GM12874 (cell line): ENCODE measurements around the gene LEKR1.

Source experiments
- TF ChIP-seq, protein P1 (sequence below): IDR thresholded peaks from 2 replicates; pipeline ENCODE4 v1.5.1; 2011; ENCODE audit warnings: low read depth, mild to moderate bottlenecking, control low read depth, low read length, moderate library complexity; ENCODE audit not compliant: insufficient read depth

The LEKR1 gene

DNA sequence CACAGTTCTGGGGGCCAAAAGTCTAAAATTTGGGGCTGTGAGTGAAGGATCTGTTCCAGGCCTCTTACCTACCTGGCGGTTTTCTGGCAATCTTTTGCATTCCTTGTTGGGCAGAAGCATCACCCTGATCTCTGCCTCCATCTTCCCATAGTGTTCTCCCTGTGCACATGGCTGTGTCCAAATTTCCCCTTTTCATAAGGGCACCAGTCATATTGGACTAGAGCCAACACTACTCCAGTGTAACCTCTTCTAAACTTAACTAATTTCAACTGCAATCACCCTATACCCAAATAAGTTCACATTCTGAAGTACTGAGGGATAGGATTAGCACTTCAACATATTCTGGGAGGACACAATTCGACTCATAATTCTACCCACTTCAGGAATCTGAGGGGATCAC, 248.8 kb downstream of the LEKR1 start:
- TF ChIP-seq, protein P1, sequence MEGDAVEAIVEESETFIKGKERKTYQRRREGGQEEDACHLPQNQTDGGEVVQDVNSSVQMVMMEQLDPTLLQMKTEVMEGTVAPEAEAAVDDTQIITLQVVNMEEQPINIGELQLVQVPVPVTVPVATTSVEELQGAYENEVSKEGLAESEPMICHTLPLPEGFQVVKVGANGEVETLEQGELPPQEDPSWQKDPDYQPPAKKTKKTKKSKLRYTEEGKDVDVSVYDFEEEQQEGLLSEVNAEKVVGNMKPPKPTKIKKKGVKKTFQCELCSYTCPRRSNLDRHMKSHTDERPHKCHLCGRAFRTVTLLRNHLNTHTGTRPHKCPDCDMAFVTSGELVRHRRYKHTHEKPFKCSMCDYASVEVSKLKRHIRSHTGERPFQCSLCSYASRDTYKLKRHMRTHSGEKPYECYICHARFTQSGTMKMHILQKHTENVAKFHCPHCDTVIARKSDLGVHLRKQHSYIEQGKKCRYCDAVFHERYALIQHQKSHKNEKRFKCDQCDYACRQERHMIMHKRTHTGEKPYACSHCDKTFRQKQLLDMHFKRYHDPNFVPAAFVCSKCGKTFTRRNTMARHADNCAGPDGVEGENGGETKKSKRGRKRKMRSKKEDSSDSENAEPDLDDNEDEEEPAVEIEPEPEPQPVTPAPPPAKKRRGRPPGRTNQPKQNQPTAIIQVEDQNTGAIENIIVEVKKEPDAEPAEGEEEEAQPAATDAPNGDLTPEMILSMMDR = no peak

DNA sequence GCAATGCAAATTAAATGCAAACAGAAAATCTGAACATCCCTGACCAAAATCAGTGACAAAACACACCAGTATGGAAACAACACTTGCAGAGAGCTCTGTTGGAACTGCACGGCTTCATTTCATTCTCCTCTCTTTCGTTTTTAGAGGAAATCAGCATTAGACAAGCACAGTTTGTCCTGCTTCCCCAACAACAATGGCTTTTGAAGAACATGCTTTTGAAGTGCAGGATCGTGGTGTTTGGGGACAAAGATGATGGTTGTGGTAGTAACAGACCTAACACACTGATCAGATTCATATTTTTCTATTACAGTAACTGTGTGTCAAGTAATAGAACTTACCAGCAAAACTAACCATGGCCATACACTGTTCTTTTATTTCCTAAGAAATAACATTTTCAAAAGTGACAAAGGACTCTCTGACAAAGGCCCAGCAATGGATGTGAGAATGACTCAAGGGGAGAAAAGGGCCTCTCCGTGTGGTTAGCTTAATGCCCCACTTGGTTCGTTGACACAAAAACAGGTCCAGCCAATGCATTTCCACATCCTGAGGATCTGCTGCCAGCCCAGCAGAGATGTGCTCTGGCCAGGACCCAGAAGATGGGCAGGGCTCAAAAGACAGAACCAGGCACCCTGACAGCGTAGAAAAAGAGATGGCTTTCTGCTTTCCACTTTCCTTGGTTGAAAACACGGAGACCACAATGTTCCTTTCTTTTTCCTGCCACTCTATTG, 249.7 kb downstream of the LEKR1 start:
- TF ChIP-seq, protein P1 = no peak

DNA sequence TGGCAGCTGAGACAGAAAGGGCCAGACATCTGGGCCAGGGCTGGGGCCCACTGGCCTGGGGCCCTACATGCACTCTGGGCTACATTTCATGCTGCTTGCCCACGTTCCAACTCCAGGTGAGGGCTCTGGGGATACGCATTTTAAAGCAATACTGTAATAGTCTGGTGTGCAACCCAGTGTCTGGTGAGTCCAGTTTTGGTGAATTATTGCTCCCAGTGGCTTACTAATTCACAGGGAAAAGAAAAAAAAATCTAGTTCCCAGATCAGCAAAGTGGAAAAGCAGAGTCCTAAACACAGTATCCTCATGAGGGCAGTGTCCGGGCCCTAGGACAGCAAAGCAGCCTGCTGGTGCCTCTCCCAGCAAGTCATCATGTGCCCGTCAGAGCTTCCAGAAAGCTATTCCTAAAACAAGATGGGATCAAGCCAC, 251.4 kb downstream of the LEKR1 start:
- TF ChIP-seq, protein P1 = no peak

DNA sequence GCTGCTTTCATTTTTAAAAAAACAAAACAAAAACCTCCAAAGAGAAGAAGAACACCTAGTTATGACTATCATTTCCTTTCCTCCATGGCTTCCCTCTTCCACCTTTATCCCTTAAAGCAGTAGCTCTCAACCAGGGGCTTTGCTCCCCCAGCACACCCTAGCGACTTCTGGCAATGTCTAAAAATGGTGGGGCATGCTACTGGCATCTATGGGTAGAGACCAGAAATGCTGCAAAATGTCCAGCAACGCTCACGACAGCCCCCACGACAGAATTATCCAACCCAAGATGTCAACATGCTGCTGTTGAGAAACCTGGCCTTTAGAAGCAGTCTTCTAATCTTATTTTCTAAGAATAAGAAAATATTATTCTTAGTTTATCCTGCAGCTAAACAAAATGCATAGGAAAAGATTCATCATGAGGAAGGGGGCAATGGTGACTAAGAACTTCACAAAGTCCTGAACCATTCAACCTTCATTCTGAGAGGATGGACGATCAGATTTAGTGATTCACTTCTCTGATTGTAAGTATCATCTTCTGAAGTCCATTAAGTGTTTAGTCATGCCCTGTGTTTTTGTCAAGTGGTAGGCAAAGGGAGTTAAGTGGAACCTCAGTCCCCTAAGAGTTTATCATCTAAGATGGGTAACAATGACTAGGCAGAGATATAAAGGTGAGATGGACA, 252.1 kb downstream of the LEKR1 start:
- TF ChIP-seq, protein P1 = no peak

DNA sequence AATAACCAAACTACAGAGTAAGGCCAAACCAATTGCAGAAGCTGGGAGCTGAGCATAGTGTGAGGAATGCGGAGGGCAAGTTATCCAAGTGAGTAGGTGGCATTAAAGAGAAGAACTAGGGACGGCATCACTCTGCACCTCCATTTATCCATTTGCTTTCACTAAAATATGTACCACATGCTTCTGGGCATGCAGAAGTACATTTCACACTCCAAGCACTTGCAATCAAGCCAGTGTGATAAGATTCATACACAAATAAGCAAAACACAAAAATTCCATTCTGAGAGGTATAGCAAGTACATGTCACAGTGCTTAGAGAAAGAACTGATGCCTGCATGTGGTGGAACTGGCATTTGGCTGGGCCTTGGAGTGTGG, 252.6 kb downstream of the LEKR1 start:
- TF ChIP-seq, protein P1 = no peak

DNA sequence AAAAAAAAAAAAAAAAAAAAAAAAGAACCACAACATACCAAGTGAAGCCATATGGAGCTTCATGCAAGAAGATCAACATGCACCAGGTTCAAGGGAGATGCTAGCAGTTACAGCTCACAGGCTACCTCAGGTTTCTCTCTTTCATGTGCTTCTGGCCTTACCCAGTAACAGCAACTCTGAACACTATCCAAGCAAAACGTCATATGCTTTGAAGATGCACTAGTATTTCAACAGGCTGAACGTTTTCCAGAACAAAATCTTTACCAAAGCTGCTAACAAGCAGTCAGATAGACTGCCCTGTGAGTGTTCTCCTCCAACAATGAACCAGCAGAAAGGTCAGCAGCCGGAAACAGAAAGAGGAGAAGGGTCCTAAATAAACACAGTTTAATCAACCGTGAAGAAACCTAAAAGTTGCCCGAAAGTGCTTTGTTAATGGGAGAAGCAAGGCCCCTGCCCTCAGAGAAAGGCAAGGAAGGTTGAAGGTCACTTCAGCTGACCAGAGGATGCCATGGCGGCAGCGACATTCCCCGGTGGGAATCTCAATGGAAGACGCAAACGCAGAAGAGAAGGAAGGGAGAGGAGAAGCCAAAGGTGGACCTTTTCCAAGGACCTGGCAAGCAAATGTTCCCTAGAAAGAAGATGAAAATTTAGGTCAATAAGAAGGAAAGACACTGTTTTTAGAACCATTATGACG, 253.7 kb downstream of the LEKR1 start:
- TF ChIP-seq, protein P1 = no peak

DNA sequence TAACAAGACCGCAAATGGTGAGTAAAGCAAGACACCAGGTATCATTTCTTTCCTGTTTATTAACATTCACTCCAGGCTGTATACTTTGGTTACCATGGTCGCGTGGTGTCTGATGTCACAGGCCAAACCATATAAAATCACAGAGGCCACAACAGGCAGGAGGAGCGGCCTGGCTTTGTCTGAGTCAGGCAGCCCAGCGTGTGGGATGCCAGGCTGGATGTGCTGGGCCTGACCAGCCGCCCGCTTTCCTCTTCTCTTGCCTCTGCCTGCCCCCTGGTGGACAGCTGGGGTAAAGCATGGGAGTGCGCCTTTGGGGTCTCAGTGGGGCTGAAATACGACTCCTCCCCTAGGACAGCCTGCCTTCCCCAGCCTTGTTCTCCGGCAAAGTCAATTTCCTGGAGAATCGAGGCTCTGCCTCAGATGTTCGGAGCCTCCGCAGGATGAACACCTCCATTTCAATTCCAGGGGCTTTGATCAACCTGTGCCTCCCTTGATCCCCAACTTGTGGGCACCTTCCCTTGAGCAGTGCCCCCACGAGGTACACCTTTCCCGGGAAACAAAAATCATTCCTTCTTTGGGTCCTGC, 255.6 kb downstream of the LEKR1 start:
- TF ChIP-seq, protein P1 = peak; percentile 96
